A549 (cell line): ENCODE measurements around the gene GANAB. TPM values are rescaled to one million over a fixed set of nuclear protein-coding genes. Genes with fewer than 3 reads are reported as not detected.

Experiments
- ATAC-seq, 2 experiments: fragments of 200-7000 bp in 1 of 2; fragments of >200 bp in 1 of 2; cut with Nextera tagmentation in 1 of 2; cut with Tn5 transposase in 1 of 2; 3 replicates each; pipeline versions ENCODE4 v1.8.0 to v1.9.1; 2018 to 2020; ENCODE audit warnings: mild to moderate bottlenecking in 1 of 2, moderate library complexity in 1 of 2
- CTCF ChIA-PET: fragments of 300-600 bp; sonication (Branson Sonifier 250); formaldehyde crosslinking; extraction: SDS; loops from one replicate; lab custom pipeline; 2021; ENCODE audit warnings: antibody characterized with exemption, inconsistent platforms; lab: Yijun Ruan, JAX
- POLR2A ChIA-PET: fragments of 350-600 bp; formaldehyde crosslinking; extraction: SDS; loops from one replicate; lab custom pipeline; 2021; ENCODE audit warnings: antibody characterized with exemption, inconsistent platforms; lab: Yijun Ruan, JAX
- DNase-seq, 2 experiments: peaks; one replicate each; pipeline versions ENCODE4 v3.0.0 to v3.0.0-alpha.2; 2011 to 2016; ENCODE audit warnings: low read depth in 1 of 2, low spot score in 1 of 2
- FAIRE-seq: peaks from 2 replicates; lab custom pipeline; 2011; peaks lifted over from hg19 to GRCh38; lab: Jason Lieb, UNC
- H3K27ac ChIP-seq, 2 experiments: fragments of >200 bp; sonication (Bioruptor Twin); formaldehyde crosslinking; 3 replicates each; pipeline ENCODE4 v1.5.1; 2016 to 2017
- H3K4me1 ChIP-seq: fragments of >200 bp; sonication (Bioruptor Twin); formaldehyde crosslinking; 3 replicates; pipeline ENCODE4 v1.6.1; 2016
- H3K4me2 ChIP-seq: fragments of >200 bp; sonication (Bioruptor Twin); formaldehyde crosslinking; 3 replicates; pipeline ENCODE4 v1.6.1; 2016
- H3K4me3 ChIP-seq: fragments of >200 bp; sonication (Bioruptor Twin); formaldehyde crosslinking; 3 replicates; pipeline ENCODE4 v1.5.1; 2016
- H3K9me3 ChIP-seq: fragments of >200 bp; sonication (Bioruptor Twin); formaldehyde crosslinking; 3 replicates; pipeline ENCODE4 v1.6.1; 2016
- ATOH8 ChIP-seq: fragments of 250-450 bp; sonication (Bioruptor Pico); IDR thresholded peaks from 2 replicates; pipeline ENCODE4 v1.5.0; 2020; ENCODE audit warnings: low read depth, mild to moderate bottlenecking, moderate library complexity
- CBX2 ChIP-seq: fragments of 200-600 bp; sonication (generic); IDR thresholded peaks from 2 replicates; pipeline ENCODE4 v1.6.1; 2016; ENCODE audit warnings: low read depth, mild to moderate bottlenecking, borderline replicate concordance
- CEBPB ChIP-seq, 2 experiments: fragments of >200 bp in 1 of 2; sonication (Bioruptor Twin) in 1 of 2; formaldehyde crosslinking in 1 of 2; IDR thresholded peaks; 2 replicates each; pipeline ENCODE4 v1.6.1; 2012 to 2016
- EHMT2 ChIP-seq: fragments of 200-600 bp; sonication (generic); IDR thresholded peaks from 2 replicates; pipeline ENCODE4 v1.6.1; 2016; ENCODE audit warnings: antibody characterized with exemption, low read depth, mild to moderate bottlenecking, moderate library complexity
- ELK1 ChIP-seq: fragments of 150-350 bp; IDR thresholded peaks from 2 replicates; pipeline ENCODE4 v1.6.1; 2014; ENCODE audit warnings: low read depth, mild to moderate bottlenecking, low read length
- EP300 ChIP-seq, 2 experiments: fragments of >200 bp; sonication (Bioruptor Twin); formaldehyde crosslinking; IDR thresholded peaks; 2 replicates in 1 of 2; 3 replicates in 1 of 2; pipeline ENCODE4 v1.6.1; 2016 to 2017
- FOSL2 ChIP-seq, 2 experiments: fragments of 450-650 bp in 1 of 2; fragments of >200 bp in 1 of 2; sonication (Bioruptor Twin) in 1 of 2; formaldehyde crosslinking; IDR thresholded peaks; 2 replicates each; pipeline versions ENCODE4 v1.5.0 to v1.6.1; 2016 to 2020; ENCODE audit warnings: mild to moderate bottlenecking in 1 of 2, moderate library complexity in 1 of 2
- GATA3 ChIP-seq: IDR thresholded peaks from 2 replicates; pipeline ENCODE4 v1.6.1; 2012; ENCODE audit warnings: borderline replicate concordance
- HMGXB4 ChIP-seq: fragments of 250-450 bp; sonication (Bioruptor Pico); IDR thresholded peaks from 2 replicates; pipeline ENCODE4 v1.5.0; 2021; ENCODE audit warnings: mild to moderate bottlenecking, moderate library complexity, borderline replicate concordance
- HOXB13 ChIP-seq: fragments of 250-450 bp; sonication (Bioruptor Pico); IDR thresholded peaks from 2 replicates; pipeline ENCODE4 v1.5.0; 2020; ENCODE audit warnings: low read depth, mild to moderate bottlenecking, moderate library complexity
- JUNB ChIP-seq: fragments of >200 bp; sonication (Bioruptor Twin); formaldehyde crosslinking; IDR thresholded peaks from 2 replicates; pipeline ENCODE4 v1.6.1; 2016
- KDM1A ChIP-seq: fragments of 200-600 bp; sonication (generic); IDR thresholded peaks from 2 replicates; pipeline ENCODE4 v1.6.1; 2016; ENCODE audit warnings: low read depth, mild to moderate bottlenecking
- MAFK ChIP-seq: fragments of 450-650 bp; IDR thresholded peaks from 2 replicates; pipeline ENCODE4 v1.6.1; 2014; ENCODE audit not compliant: partially characterized antibody
- MAZ ChIP-seq: fragments of 150-350 bp; IDR thresholded peaks from 2 replicates; pipeline ENCODE4 v1.6.1; 2014; ENCODE audit warnings: antibody characterized with exemption, low read depth, low read length, borderline replicate concordance
- MYC ChIP-seq: IDR thresholded peaks from 2 replicates; pipeline ENCODE4 v1.6.1; 2012; ENCODE audit warnings: mild to moderate bottlenecking, inconsistent platforms, low read length, improper control_type of control experiment, borderline replicate concordance
- NFE2L2 ChIP-seq: fragments of 150-350 bp; conservative IDR thresholded peaks from 2 replicates; pipeline ENCODE4 v1.6.1; 2014; ENCODE audit warnings: low read length
- NPAS2 ChIP-seq: fragments of 250-450 bp; sonication (Bioruptor Pico); IDR thresholded peaks from 2 replicates; pipeline ENCODE4 v1.8.0; 2022; ENCODE audit warnings: mild to moderate bottlenecking, moderate library complexity, borderline replicate concordance
- RAD21 ChIP-seq, 2 experiments: fragments of >200 bp in 1 of 2; sonication (Bioruptor Twin) in 1 of 2; formaldehyde crosslinking in 1 of 2; IDR thresholded peaks in 1 of 2; conservative IDR thresholded peaks in 1 of 2; 2 replicates in 1 of 2; 3 replicates in 1 of 2; pipeline ENCODE4 v1.6.1; 2012 to 2018; ENCODE audit warnings: inconsistent platforms in 1 of 2
- RARB ChIP-seq: fragments of 250-450 bp; sonication (Bioruptor Pico); IDR thresholded peaks from 2 replicates; pipeline ENCODE4 v1.8.0; 2021; ENCODE audit warnings: mild to moderate bottlenecking, moderate library complexity
- REST ChIP-seq: fragments of 200-600 bp; sonication (generic); IDR thresholded peaks from 2 replicates; pipeline ENCODE4 v1.6.1; 2016; ENCODE audit warnings: antibody characterized with exemption, mild to moderate bottlenecking, moderate library complexity
- RFX5 ChIP-seq: fragments of 450-650 bp; IDR thresholded peaks from 2 replicates; pipeline ENCODE4 v1.7.1; 2014; ENCODE audit warnings: antibody characterized with exemption, mild to moderate bottlenecking, moderate library complexity
- TP53 ChIP-seq: fragments of 250-450 bp; sonication (Bioruptor Pico); IDR thresholded peaks from 2 replicates; pipeline ENCODE4 v1.5.0; 2021; ENCODE audit warnings: mild to moderate bottlenecking, moderate library complexity
- WGBS: methylation state at CpG from one replicate; pipeline ENCODE4 v1.1.6; 2017; ENCODE audit errors: missing lambda C conversion rate; 5-methylcytosine and 5-hydroxymethylcytosine counted together
- polyA plus RNA-seq, 4 experiments: library from polyadenylated mRNA; depleted of rRNA in 3 of 4; stranded (reverse); fragments of >200 nt; fragmentation: RNase III in 1 of 4; extraction: RNeasy Plus Mini Kit Qiagen cat#74134 plus additional on column Dnase treatment in 1 of 4; gene quantifications; 2 replicates in 3 of 4; 3 replicates in 1 of 4; pipeline ENCODE4 v1.2.3, GENCODE V29; 2011 to 2017

GANAB gene
- polyA plus RNA-seq, 2 of the 4 experiments (the other 2 are of a cell fraction): 215 to 220 TPM

- no peak overlapping the region for H3K27ac ChIP-seq
- H3K4me1 ChIP-seq: peaks cover 4% of the 10 kb centered on the region; the same call in 2 of the 3 replicates
- 61% methylated on average over 5 of the region's 5 CpGs for WGBS
- no peak for ATAC-seq
- ChIA-PET CTCF (interaction anchor here (0.9 to 3.6 kb wide), 5 partner anchors 9 to 44 kb away, joined by 3 to 14 read pairs (median 3); partner anchors contain the start of genes EML3 and ROM1), POLR2A (interaction anchor here (1.7 to 3.6 kb wide), 2 partner anchors 8 to 65 kb away, joined by 5 to 35 read pairs; partner anchors contain the start of genes C11orf98, CSKMT and TUT1)
- no peak overlapping the region for H3K4me2 ChIP-seq
- FAIRE-seq: no peak
- H3K4me3 ChIP-seq: no peak overlapping the region
- TF ChIP-seq HMGXB4 (CRISPR knock-in tag) (no peak), CEBPB (IDR thresholded peaks at IDR 0.05) (no peak; a peak in 1 of 4 replicates), FOSL2 (IDR thresholded peaks at IDR 0.05) (no peak), FOSL2 (CRISPR knock-in tag; IDR thresholded peaks at IDR 0.05) (no peak), GATA3 (no peak), EP300 (IDR thresholded peaks at IDR 0.05) (no peak), MAZ (no peak), REST (no peak), HOXB13 (CRISPR knock-in tag) (no peak), NPAS2 (CRISPR knock-in tag) (no peak), RARB (CRISPR knock-in tag) (no peak), CBX2 (no peak), MAFK (no peak), TP53 (CRISPR knock-in tag) (no peak), RAD21 (conservative IDR thresholded peaks at IDR 0.05 in 1 of 2, IDR thresholded peaks at IDR 0.05 in 1 of 2) (no peak), JUNB (no peak)
- no peak for DNase-seq
- H3K9me3 ChIP-seq: no peaks in the 10 kb centered on the region
Observed at GRCh38 chr11:62656796-62657429, 10.5 kb upstream of the GANAB start.

- ChIA-PET POLR2A (interaction anchor here (0.7 to 3.6 kb wide), 2 partner anchors 11 to 187 kb away, joined by 4 to 35 read pairs; partner anchors contain the start of genes C11orf98 and CSKMT), CTCF (interaction anchor here (0.6 to 3.6 kb wide), 4 partner anchors 13 to 228 kb away, joined by 3 to 14 read pairs (median 6); partner anchors contain the start of genes EML3 and ROM1)
- 91% methylated on average over 11 of the region's 11 CpGs for WGBS
- Histone ChIP-seq H3K4me1 (peaks cover 10% of the 10 kb centered on the region; the same call in 2 of the 3 replicates), H3K4me2 (no peak overlapping the region), H3K27ac (no peak overlapping the region; a peak in 1 of 6 replicates), H3K9me3 (no peaks in the 10 kb centered on the region), H3K4me3 (no peak overlapping the region)
- no peak for DNase-seq
- ATAC-seq: no peak
- no peak for FAIRE-seq
- TF ChIP-seq KDM1A (no peak), ELK1 (no peak), NFE2L2 (no peak), MYC (no peak), MAFK (no peak), REST (no peak), FOSL2 (IDR thresholded peaks at IDR 0.05) (no peak), FOSL2 (CRISPR knock-in tag; IDR thresholded peaks at IDR 0.05) (no peak), ATOH8 (CRISPR knock-in tag) (no peak), RFX5 (no peak), EHMT2 (no peak)
Observed at GRCh38 chr11:62654297-62654696, 7.9 kb upstream of the GANAB start.
